Keratinocyte (primary cell): ENCODE measurements around the gene CRB2.

ENCODE experiments used
- CTCF ChIP-seq, 3 experiments: IDR thresholded peaks in 1 of 3; conservative IDR thresholded peaks in 1 of 3; optimal IDR thresholded peaks in 1 of 3; 2 replicates in 2 of 3; 3 replicates in 1 of 3; pipeline versions ENCODE3 to v1.5.1; 2011; ENCODE audit warnings: low read length in 3 of 3, mild to moderate bottlenecking in 3 of 3, moderate library complexity in 2 of 3, control low read depth in 1 of 3, inconsistent platforms in 1 of 3; ENCODE audit not compliant: insufficient read depth in 2 of 3; ENCODE audit errors: extremely low read depth in 1 of 3
- EZH2 ChIP-seq: IDR thresholded peaks from one replicate; pipeline ENCODE4 v1.6.1; 2012; ENCODE audit warnings: inconsistent platforms, mild to moderate bottlenecking, low read length, moderate library complexity

GRCh38 chr9:123343443-123344191, 12.4 kb upstream of the CRB2 start:
- TF ChIP-seq CTCF (optimal IDR thresholded peaks at IDR 0.05 in 1 of 3, IDR thresholded peaks at IDR 0.05 in 1 of 3, conservative IDR thresholded peaks at IDR 0.05 in 1 of 3; ENCODE audit: extremely low read depth in 1 of 3, insufficient read depth in 2 of 3, low read length in 3 of 3) (no peak), EZH2 (no peak)
